ENCODE measurements around the gene BBOX1.

BBOX1 gene

DNA sequence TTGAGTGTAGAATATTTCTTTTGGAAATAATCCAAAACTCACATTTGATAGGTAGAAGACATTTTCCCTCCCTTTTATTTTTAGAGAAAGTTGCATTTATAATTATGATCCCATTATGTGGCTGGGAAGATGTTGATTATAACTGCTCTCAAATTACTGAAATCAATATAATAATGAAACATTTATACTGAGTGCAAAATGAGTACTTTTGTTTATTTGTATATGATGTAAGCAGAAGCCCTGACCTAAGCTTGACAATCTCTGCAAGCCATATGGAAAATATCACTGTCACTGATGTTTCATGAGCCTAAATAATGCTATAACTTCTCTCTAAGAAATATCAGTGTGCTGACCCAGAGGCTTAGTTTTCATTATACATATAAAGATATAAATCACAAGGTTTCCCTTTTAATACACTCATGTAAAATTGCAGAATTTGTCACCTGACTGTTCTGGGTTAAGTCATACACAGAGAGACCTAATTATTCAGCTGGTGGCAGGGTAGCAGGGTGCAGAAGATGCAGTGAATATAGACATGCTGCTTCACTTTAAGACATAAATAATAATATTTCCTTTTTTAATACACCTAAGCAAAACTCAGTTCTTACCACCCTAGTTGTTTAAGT, 99.2 kb downstream of the BBOX1 start:
- Histone ChIP-seq H3K36me3 (ENCODE audit: control insufficient read depth, insufficient read depth, low read length) (no peaks in the 10 kb centered on the region), H3K27me3 (replicated peaks; ENCODE audit: control insufficient read depth, insufficient read depth, low read length) (no peaks in the 10 kb centered on the region), H3K4me3 (replicated peaks; ENCODE audit: low read depth, low read length) (no peak overlapping the region)
- TF ChIP-seq, protein P1, sequence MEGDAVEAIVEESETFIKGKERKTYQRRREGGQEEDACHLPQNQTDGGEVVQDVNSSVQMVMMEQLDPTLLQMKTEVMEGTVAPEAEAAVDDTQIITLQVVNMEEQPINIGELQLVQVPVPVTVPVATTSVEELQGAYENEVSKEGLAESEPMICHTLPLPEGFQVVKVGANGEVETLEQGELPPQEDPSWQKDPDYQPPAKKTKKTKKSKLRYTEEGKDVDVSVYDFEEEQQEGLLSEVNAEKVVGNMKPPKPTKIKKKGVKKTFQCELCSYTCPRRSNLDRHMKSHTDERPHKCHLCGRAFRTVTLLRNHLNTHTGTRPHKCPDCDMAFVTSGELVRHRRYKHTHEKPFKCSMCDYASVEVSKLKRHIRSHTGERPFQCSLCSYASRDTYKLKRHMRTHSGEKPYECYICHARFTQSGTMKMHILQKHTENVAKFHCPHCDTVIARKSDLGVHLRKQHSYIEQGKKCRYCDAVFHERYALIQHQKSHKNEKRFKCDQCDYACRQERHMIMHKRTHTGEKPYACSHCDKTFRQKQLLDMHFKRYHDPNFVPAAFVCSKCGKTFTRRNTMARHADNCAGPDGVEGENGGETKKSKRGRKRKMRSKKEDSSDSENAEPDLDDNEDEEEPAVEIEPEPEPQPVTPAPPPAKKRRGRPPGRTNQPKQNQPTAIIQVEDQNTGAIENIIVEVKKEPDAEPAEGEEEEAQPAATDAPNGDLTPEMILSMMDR (IDR thresholded peaks at IDR 0.05; ENCODE audit: insufficient read depth, low read length, poor library complexity, severe bottlenecking): no peak
- DNase-seq (ENCODE audit: extremely low read depth, insufficient read length): no peak

DNA sequence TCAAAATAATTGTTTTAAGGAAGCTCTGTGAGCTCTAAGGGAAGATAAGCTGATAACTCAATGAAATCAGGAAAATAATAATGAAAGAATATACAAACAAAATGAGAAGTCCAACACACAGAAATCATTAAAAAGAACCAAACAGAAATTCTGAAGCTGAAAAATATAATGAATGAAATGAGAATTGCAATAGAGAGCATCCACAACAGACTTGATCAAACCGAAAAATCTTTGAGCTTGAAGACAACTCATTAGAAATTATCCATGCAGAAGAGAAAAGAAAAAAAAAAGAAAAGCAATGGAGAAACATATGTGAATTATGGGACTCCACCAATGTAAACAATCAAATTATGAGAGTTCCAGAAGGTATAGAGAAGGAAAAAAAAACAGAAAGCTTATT, 101.0 kb downstream of the BBOX1 start:
- no peaks in the 10 kb centered on the region for H3K36me3 ChIP-seq (ENCODE audit: control insufficient read depth, insufficient read depth, low read length)
- TF ChIP-seq, protein P1 (IDR thresholded peaks at IDR 0.05; ENCODE audit: insufficient read depth, low read length, poor library complexity, severe bottlenecking): no peak
- H3K27me3 ChIP-seq (replicated peaks; ENCODE audit: control insufficient read depth, insufficient read depth, low read length): no peaks in the 10 kb centered on the region
- no peak overlapping the region for H3K4me3 ChIP-seq (replicated peaks; ENCODE audit: low read depth, low read length)
- DNase-seq (ENCODE audit: extremely low read depth, insufficient read length): no peak

DNA sequence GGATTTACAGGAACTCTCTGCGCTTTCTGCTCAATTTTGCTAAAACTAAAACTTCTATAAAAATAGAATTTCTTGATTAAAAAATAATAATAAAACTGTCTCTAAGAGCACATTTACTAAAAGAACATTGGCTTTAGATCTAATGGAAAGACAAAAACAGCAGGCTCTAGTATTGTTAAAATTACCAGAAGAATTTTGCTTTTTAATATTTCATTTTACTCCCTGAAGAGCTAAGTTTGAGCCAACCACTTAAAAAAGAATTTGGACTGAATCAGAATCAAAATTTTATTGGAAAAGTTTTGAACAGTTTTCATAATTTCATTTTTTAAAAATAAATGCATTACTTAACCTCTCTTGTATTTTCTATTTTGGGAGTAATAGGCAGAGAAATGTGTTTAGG, 107.3 kb downstream of the BBOX1 start:
- Histone ChIP-seq H3K4me3 (replicated peaks; ENCODE audit: low read depth, low read length) (no peak overlapping the region), H3K27me3 (replicated peaks; ENCODE audit: control insufficient read depth, insufficient read depth, low read length) (no peaks in the 10 kb centered on the region), H3K36me3 (ENCODE audit: control insufficient read depth, insufficient read depth, low read length) (no peaks in the 10 kb centered on the region)
- TF ChIP-seq, protein P1 (IDR thresholded peaks at IDR 0.05; ENCODE audit: insufficient read depth, low read length, poor library complexity, severe bottlenecking): no peak
- no peak for DNase-seq (ENCODE audit: extremely low read depth, insufficient read length)

DNA sequence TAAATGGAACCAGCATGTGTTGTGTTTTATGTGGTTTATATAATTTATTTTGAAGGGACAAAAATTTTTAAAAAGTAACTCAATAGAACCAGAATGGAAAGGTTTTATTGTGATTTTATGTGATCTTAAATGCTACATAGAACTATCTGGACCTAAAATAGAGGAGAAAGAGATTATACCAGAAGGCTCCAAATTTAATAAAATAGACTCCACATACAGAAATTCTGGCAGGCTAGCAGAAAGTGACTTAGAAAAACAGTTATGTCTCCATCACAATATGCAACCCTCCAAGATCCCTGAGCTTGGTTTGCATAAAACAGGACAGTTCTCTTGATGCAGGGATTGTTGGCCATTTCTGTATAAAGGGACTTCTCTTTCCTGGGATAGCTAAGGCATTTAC, 107.9 kb downstream of the BBOX1 start:
- no peak for DNase-seq (ENCODE audit: extremely low read depth, insufficient read length)
- no peaks in the 10 kb centered on the region for H3K27me3 ChIP-seq (replicated peaks; ENCODE audit: control insufficient read depth, insufficient read depth, low read length)
- H3K4me3 ChIP-seq (replicated peaks; ENCODE audit: low read depth, low read length): no peak overlapping the region
- no peaks in the 10 kb centered on the region for H3K36me3 ChIP-seq (ENCODE audit: control insufficient read depth, insufficient read depth, low read length)
- TF ChIP-seq, protein P1 (IDR thresholded peaks at IDR 0.05; ENCODE audit: insufficient read depth, low read length, poor library complexity, severe bottlenecking): no peak

DNA sequence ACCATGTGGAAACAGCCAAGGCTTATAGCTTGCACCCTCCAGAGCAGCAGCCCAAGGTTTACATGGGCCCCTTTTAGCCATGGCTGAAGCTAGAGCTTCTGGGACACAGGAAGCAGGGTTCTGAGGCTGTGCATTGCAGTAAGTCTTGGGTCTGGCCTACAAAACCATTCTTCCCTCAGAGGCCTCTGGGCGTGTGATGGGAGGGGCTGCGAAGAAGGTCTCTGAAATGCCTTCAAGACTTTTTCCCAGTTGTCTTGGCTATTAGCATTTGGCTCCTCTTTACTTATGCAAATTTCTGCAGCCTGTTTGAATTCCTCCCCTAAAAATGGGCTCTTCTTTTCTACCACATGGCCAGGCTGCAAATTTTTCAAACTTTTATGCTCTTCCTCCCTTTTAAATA, 109.5 kb downstream of the BBOX1 start:
- H3K27me3 ChIP-seq (replicated peaks; ENCODE audit: control insufficient read depth, insufficient read depth, low read length): no peaks in the 10 kb centered on the region
- TF ChIP-seq, protein P1 (IDR thresholded peaks at IDR 0.05; ENCODE audit: insufficient read depth, low read length, poor library complexity, severe bottlenecking): no peak
- no peak for DNase-seq (ENCODE audit: extremely low read depth, insufficient read length)
- H3K4me3 ChIP-seq (replicated peaks; ENCODE audit: low read depth, low read length): no peak overlapping the region
- H3K36me3 ChIP-seq (ENCODE audit: control insufficient read depth, insufficient read depth, low read length): no peaks in the 10 kb centered on the region

DNA sequence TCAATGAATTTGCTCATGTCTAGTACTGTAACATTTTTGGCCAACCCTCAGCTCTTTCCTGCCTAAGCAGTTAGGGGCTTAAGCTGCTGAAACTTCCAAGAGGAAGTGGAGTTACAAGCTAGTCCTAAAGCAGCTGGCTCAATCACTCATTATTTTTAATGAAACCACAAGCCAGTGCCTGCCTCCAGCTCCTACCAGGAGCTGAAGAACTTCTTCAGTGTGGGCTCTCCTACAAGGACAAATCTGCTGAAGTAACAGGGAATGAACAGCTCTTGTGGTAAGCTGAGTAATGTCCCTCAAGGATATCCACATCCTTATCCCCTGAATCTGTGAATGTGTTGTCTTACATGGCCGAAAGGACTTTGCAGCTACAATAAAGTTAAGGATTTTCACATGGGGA, 112.5 kb downstream of the BBOX1 start:
- no peak for DNase-seq (ENCODE audit: extremely low read depth, insufficient read length)
- TF ChIP-seq, protein P1 (IDR thresholded peaks at IDR 0.05; ENCODE audit: insufficient read depth, low read length, poor library complexity, severe bottlenecking): no peak
- H3K4me3 ChIP-seq (replicated peaks; ENCODE audit: low read depth, low read length): no peak overlapping the region
- no peaks in the 10 kb centered on the region for H3K36me3 ChIP-seq (ENCODE audit: control insufficient read depth, insufficient read depth, low read length)
- no peaks in the 10 kb centered on the region for H3K27me3 ChIP-seq (replicated peaks; ENCODE audit: control insufficient read depth, insufficient read depth, low read length)
